K562 (cell line): Measurements from ENCODE around the gene BNIP2. TPM values are rescaled to one million over a fixed set of nuclear protein-coding genes. Genes with fewer than 3 reads are reported as not detected.

Source experiments
- ATAC-seq: fragments of 200-7000 bp; cut with Tn5 transposase; 3 replicates; pipeline ENCODE4 v1.9.1; 2020; ENCODE audit warnings: moderate library complexity
- BruUV-seq: library from RNA; stranded (reverse); fragments of 400-500 nt; replicated peaks from 2 replicates; lab custom pipeline; 2021; lab: Mats Ljungman, UMichigan
- CTCF ChIA-PET: fragments of 300-600 bp; formaldehyde crosslinking; extraction: SDS; loops from one replicate; lab custom pipeline; 2021; ENCODE audit warnings: low intra/inter-chr PET ratio; lab: Yijun Ruan, JAX
- POLR2A ChIA-PET: fragments of 300-600, 350-650 bp; sonication (Branson Sonifier 250); formaldehyde crosslinking; extraction: SDS; loops from one replicate; lab custom pipeline; 2021; ENCODE audit warnings: antibody characterized with exemption, inconsistent platforms; lab: Yijun Ruan, JAX
- DNase-seq, 4 experiments: peaks; one replicate each; pipeline versions ENCODE4 v3.0.0 to v3.0.0-alpha.2; 2011 to 2018; ENCODE audit warnings: low spot score in 3 of 4, mixed read lengths in 3 of 4; ENCODE audit errors: extremely low read depth in 1 of 4
- FAIRE-seq: peaks from 2 replicates; lab custom pipeline; 2011; peaks lifted over from hg19 to GRCh38; lab: Jason Lieb, UNC
- H2AFZ ChIP-seq: 2 replicates; pipeline ENCODE4 v1.6.0; 2011; ENCODE audit warnings: low read depth, low read length, control low read depth, inconsistent platforms
- H3K27ac ChIP-seq: fragments of 200-600 bp; 3 replicates; pipeline ENCODE4 v1.8.0; 2011; ENCODE audit warnings: low read depth, mild to moderate bottlenecking, control low read depth, inconsistent platforms, low read length, moderate library complexity, mixed read lengths; ENCODE audit errors: extremely low read depth
- H3K27me3 ChIP-seq, 2 experiments: fragments of 300-600 bp in 1 of 2; 2 replicates in 1 of 2; 3 replicates in 1 of 2; pipeline versions ENCODE4 v1.6.0 to v1.8.0; 2011; ENCODE audit warnings: inconsistent platforms in 2 of 2, low read length in 2 of 2, mild to moderate bottlenecking in 1 of 2, mixed read lengths in 1 of 2, moderate library complexity in 1 of 2; ENCODE audit not compliant: control insufficient read depth in 2 of 2, insufficient read depth in 2 of 2
- H3K36me3 ChIP-seq: fragments of 300-600 bp; 3 replicates; pipeline ENCODE4 v1.8.0; 2011; ENCODE audit warnings: mild to moderate bottlenecking, low read length, inconsistent platforms; ENCODE audit not compliant: control insufficient read depth, insufficient read depth
- H3K4me1 ChIP-seq, 2 experiments: fragments of 200-600 bp in 1 of 2; replicated peaks in 1 of 2; 2 replicates in 1 of 2; 3 replicates in 1 of 2; pipeline versions ENCODE4 v1.5.1 to v1.8.0; 2011; ENCODE audit warnings: inconsistent platforms in 2 of 2, low read length in 2 of 2, mild to moderate bottlenecking in 1 of 2, mixed read lengths in 1 of 2, moderate library complexity in 1 of 2; ENCODE audit not compliant: control insufficient read depth in 2 of 2, insufficient read depth in 2 of 2
- H3K4me2 ChIP-seq: 2 replicates; pipeline ENCODE4 v1.6.1; 2011; ENCODE audit warnings: low read length, control low read depth, inconsistent platforms, mixed read lengths; ENCODE audit not compliant: insufficient read depth
- H3K4me3 ChIP-seq: fragments of 200-600 bp; sonication (generic), shearing (Covaris generic); 2 replicates; pipeline ENCODE4 v1.5.1; 2016; ENCODE audit warnings: control low read depth, inconsistent platforms
- H3K79me2 ChIP-seq: fragments of 200-600 bp; 3 replicates; pipeline ENCODE4 v1.8.0; 2011; ENCODE audit warnings: low read length, inconsistent platforms; ENCODE audit not compliant: control insufficient read depth, insufficient read depth
- H3K9ac ChIP-seq, 2 experiments: 2 replicates each; pipeline versions ENCODE4 v1.6.0 to v1.6.1; 2011; ENCODE audit warnings: low read depth in 2 of 2, low read length in 2 of 2, control low read depth in 1 of 2, inconsistent platforms in 1 of 2, mild to moderate bottlenecking in 1 of 2, mixed read lengths in 1 of 2; ENCODE audit not compliant: insufficient read depth in 1 of 2
- H3K9me1 ChIP-seq: one replicate; pipeline ENCODE4 v1.6.0; 2011; ENCODE audit warnings: inconsistent platforms, mild to moderate bottlenecking, low read length, moderate library complexity; ENCODE audit not compliant: control insufficient read depth, insufficient read depth
- H3K9me3 ChIP-seq: replicated peaks from 2 replicates; pipeline ENCODE4 v1.5.1; 2011; ENCODE audit warnings: low read depth, low read length, inconsistent platforms; ENCODE audit not compliant: control insufficient read depth, insufficient read depth
- H4K20me1 ChIP-seq: replicated peaks from 2 replicates; pipeline ENCODE4 v1.6.1; 2011; ENCODE audit warnings: low read length, inconsistent platforms, mixed read lengths; ENCODE audit not compliant: control insufficient read depth, insufficient read depth
- ARHGAP35 ChIP-seq: fragments of 450-650 bp; IDR thresholded peaks from 2 replicates; pipeline ENCODE4 v1.6.1; 2018; ENCODE audit not compliant: partially characterized antibody
- CBFA2T3 ChIP-seq: fragments of 450-650 bp; IDR thresholded peaks from 2 replicates; pipeline ENCODE4 v1.6.1; 2017
- CTBP1 ChIP-seq: fragments of 450-650 bp; IDR thresholded peaks from 2 replicates; pipeline ENCODE4 v1.6.1; 2016; ENCODE audit warnings: borderline replicate concordance
- ETV1 ChIP-seq: fragments of 450-650 bp; conservative IDR thresholded peaks from 2 replicates; pipeline ENCODE4 v1.6.1; 2016; ENCODE audit warnings: missing genetic modification characterization, control low read depth, low read depth, missing compliant biosample characterization
- HDAC3 ChIP-seq: fragments of 450-650 bp; IDR thresholded peaks from 2 replicates; pipeline ENCODE4 v1.6.1; 2018; ENCODE audit warnings: borderline replicate concordance, mild to moderate bottlenecking, moderate library complexity; ENCODE audit not compliant: partially characterized antibody
- HMG20B ChIP-seq: fragments of 250-450 bp; sonication (Bioruptor Pico); IDR thresholded peaks from 2 replicates; pipeline ENCODE4 v1.5.0; 2021; ENCODE audit warnings: mild to moderate bottlenecking
- HNRNPH1 ChIP-seq: fragments of 200-400 bp; formaldehyde crosslinking; optimal IDR thresholded peaks from 2 replicates; pipeline ENCODE3; 2017; ENCODE audit warnings: low read depth, mild to moderate bottlenecking, low read length, moderate library complexity
- MIER1 ChIP-seq: fragments of 450-650 bp; IDR thresholded peaks from 2 replicates; pipeline ENCODE4 v1.6.1; 2016; ENCODE audit warnings: antibody characterized with exemption, mild to moderate bottlenecking, low read depth
- MLLT1 ChIP-seq, 2 experiments: fragments of 450-650 bp; IDR thresholded peaks; 2 replicates each; pipeline ENCODE4 v1.6.1; 2016
- RBM15 ChIP-seq: fragments of 200-400 bp; formaldehyde crosslinking; IDR thresholded peaks from 2 replicates; pipeline ENCODE4 v1.6.1; 2018; ENCODE audit warnings: mild to moderate bottlenecking, low read length, moderate library complexity; ENCODE audit not compliant: insufficient read depth
- RCOR1 ChIP-seq, 2 experiments: IDR thresholded peaks; 2 replicates each; pipeline ENCODE4 v1.6.1; 2012; ENCODE audit warnings: low read depth in 2 of 2, low read length in 2 of 2, borderline replicate concordance in 1 of 2, improper control_type of control experiment in 1 of 2
- SMARCA5 ChIP-seq: fragments of 450-650 bp; IDR thresholded peaks from 2 replicates; pipeline ENCODE4 v1.6.1; 2016
- SOX6 ChIP-seq: fragments of 450-650 bp; IDR thresholded peaks from 2 replicates; pipeline ENCODE4 v1.6.1; 2014; ENCODE audit warnings: mild to moderate bottlenecking
- STAG1 ChIP-seq: sonication (generic); formaldehyde crosslinking; IDR thresholded peaks from 2 replicates; pipeline ENCODE4 v1.5.0; 2020; ENCODE audit warnings: missing genetic modification reagents, borderline replicate concordance
- TRIM24 ChIP-seq, 2 experiments: fragments of 450-650 bp; IDR thresholded peaks; 2 replicates each; pipeline ENCODE4 v1.6.1; 2016
- ZNF217 ChIP-seq: sonication (generic); formaldehyde crosslinking; IDR thresholded peaks from 2 replicates; pipeline ENCODE4 v1.8.0; 2022; ENCODE audit warnings: mild to moderate bottlenecking, missing genetic modification reagents
- ZNF609 ChIP-seq: sonication (generic); formaldehyde crosslinking; IDR thresholded peaks from 2 replicates; pipeline ENCODE4 v1.8.1; 2023; ENCODE audit warnings: missing genetic modification reagents, mild to moderate bottlenecking, borderline replicate concordance
- WGBS: fragments of 100-300 bp; shearing (Covaris generic); methylation state at CpG from one replicate; pipeline ENCODE4 v1.1.6; 2016; ENCODE audit warnings: low coverage, mixed read lengths; ENCODE audit not compliant: insufficient coverage; ENCODE audit errors: missing lambda C conversion rate; 5-methylcytosine and 5-hydroxymethylcytosine counted together
- in situ Hi-C: fragments of 300-500 bp; cut with MboI; formaldehyde crosslinking; loops from 4 replicates; pipeline ENCODE4 v1.15.0; 2018; ENCODE audit warnings: inconsistent platforms, mixed read lengths
- intact Hi-C: fragments of 100-400 bp; cut with micrococcal nuclease; formaldehyde crosslinking; loops from 2 replicates; pipeline ENCODE4 v1.14.2; 2022
- polyA plus RNA-seq, 8 experiments: library from polyadenylated mRNA; depleted of rRNA in 4 of 8; stranded (reverse) in 5 of 8; unstranded in 3 of 8; fragments of >200 nt; fragmentation: Nextera tagmentation in 2 of 8; fragmentation: Illumina TruSeq in 1 of 8; extraction: Ambion mirVana in 2 of 8; extraction: Trizol in 1 of 8; gene quantifications; 2 replicates each; pipeline versions ENCODE4 v1.2.1 to v1.2.3, GENCODE V29; 2011 to 2014; ENCODE audit warnings: inconsistent platforms in 1 of 8, missing spikeins in 1 of 8
- total RNA-seq, 7 experiments: library from RNA; depleted of rRNA in 6 of 7; stranded (reverse); fragments of >200 nt in 6 of 7; fragmentation: Illumina TruSeq in 2 of 7; extraction: Trizol in 2 of 7; gene quantifications; 2 replicates each; pipeline versions ENCODE4 v1.2.1 to v1.2.3, GENCODE V29; 2011 to 2021; ENCODE audit warnings: low replicate concordance in 1 of 7

BNIP2 gene
- total and polyA plus RNA-seq, 9 of the 15 experiments (the other 6 are each of a cell fraction or from before 2014, with no cell fraction given): 19.6 to 88.0 (median 52.5) TPM

GRCh38 chr15:59685737-59686297, 3.3 kb downstream of the BNIP2 start:
- no peaks in the 10 kb centered on the region for H3K27me3 ChIP-seq
- peak overlapping the region; percentile 53; the same call in 2 of the 3 replicates for H3K27ac ChIP-seq
- ChIA-PET CTCF (no interaction called here), POLR2A (interaction anchor here (0.6 kb wide), 1 partner anchor 371 kb away, joined by 3 read pairs; no protein-coding TSS in a partner anchor)
- H3K36me3 ChIP-seq: peaks cover 50% of the 10 kb centered on the region
- H3K9me3 ChIP-seq: no peaks in the 10 kb centered on the region
- intact Hi-C loops: no loop called here
- peak overlapping the region; percentile 49 for H3K4me2 ChIP-seq
- H4K20me1 ChIP-seq: peaks cover 11% of the 10 kb centered on the region; the same call in 1 of the 2 replicates
- ATAC-seq (no peak), DNase-seq (peak in 1 of 4 experiments; percentile 15), FAIRE-seq (no peak)
- H2AFZ ChIP-seq: no peak overlapping the region
- in situ Hi-C loops: no loop called here
- H3K4me1 ChIP-seq: peaks cover 11 to 17% of the 10 kb centered on the region in 2 experiments
- 0% methylated on average over 1 of the region's 1 CpG for WGBS
- no peaks in the 10 kb centered on the region for H3K9me1 ChIP-seq
- peaks cover 73% of the 10 kb centered on the region for H3K79me2 ChIP-seq
- H3K9ac ChIP-seq: 0 out of 4 replicates have a peak overlapping the region, but pooled peaks of 1 of the 2 experiments have one; percentile 18
- BruUV-seq: no TSS peak
- H3K4me3 ChIP-seq: no peak overlapping the region
- TF ChIP-seq MIER1: no peak
- no peak for TF ChIP-seq ZNF217 (CRISPR knock-in tag)
- no peak for TF ChIP-seq HNRNPH1
- no peak for TF ChIP-seq SMARCA5
- TF ChIP-seq ZNF609 (CRISPR knock-in tag): no peak
- peak; percentile 47; the same call in 1 of the 2 replicates for TF ChIP-seq ETV1 (tag)
- TF ChIP-seq CBFA2T3: peak; percentile 59
- peak in 1 of 2 experiments; percentile 62; a peak in 1 of 4 replicates for TF ChIP-seq RCOR1 (IDR thresholded peaks at IDR 0.05; ENCODE audit: borderline replicate concordance in 1 of 2, low read depth in 2 of 2, low read length in 2 of 2)
- TF ChIP-seq TRIM24 (IDR thresholded peaks at IDR 0.05): peak in 1 of 2 experiments; percentile 59; a peak in 2 of 4 replicates
- TF ChIP-seq CTBP1: no peak
- no peak for TF ChIP-seq ARHGAP35
- no peak for TF ChIP-seq RBM15
- TF ChIP-seq SOX6: peak; percentile 96
- TF ChIP-seq MLLT1 (IDR thresholded peaks at IDR 0.05): no peak
- peak; percentile 39 for TF ChIP-seq HDAC3
- TF ChIP-seq STAG1 (CRISPR knock-in tag): no peak
- TF ChIP-seq HMG20B (CRISPR knock-in tag): no peak
